Heart left ventricle (tissue), 16 donors: ENCODE data around the gene GNAO1. TPM values are rescaled to one million over a fixed set of nuclear protein-coding genes. Genes with fewer than 3 reads are reported as not detected.
"Not testable (repeated sequence)": the region's sequence is repeated elsewhere in the genome, so short reads cannot be mapped to it uniquely, and the experiment has no call there.

Experiments used
- ATAC-seq, 4 donors: fragments of 200-7000 bp; cut with Tn5 transposase; one replicate each; pipeline ENCODE4 v1.9.1; 2020 to 2022; ENCODE audit warnings: moderate library complexity in 4 of 4, mild to moderate bottlenecking in 3 of 4, moderate number of reproducible peaks in 1 of 4
- DNase-seq, 5 donors: peaks; one replicate each; pipeline ENCODE4 v3.0.0-alpha.2; 2020
- H3K27ac ChIP-seq, 12 donors: fragments of 200-600 bp; sonication (generic) in 4 of 12; one replicate each; pipeline versions ENCODE4 v1.5.0 to v1.8.0; 2016 to 2022; ENCODE audit warnings: mild to moderate bottlenecking in 2 of 12
- H3K27me3 ChIP-seq, 9 donors: fragments of 200-600 bp; sonication (generic) in 2 of 9; one replicate each; pipeline versions ENCODE4 v1.5.1 to v1.8.0; 2016 to 2022; ENCODE audit warnings: mild to moderate bottlenecking in 3 of 9
- H3K36me3 ChIP-seq, 9 donors: fragments of 200-600 bp; sonication (generic) in 2 of 9; one replicate each; pipeline versions ENCODE4 v1.5.0 to v1.8.0; 2018 to 2022; ENCODE audit warnings: mild to moderate bottlenecking in 2 of 9
- H3K4me1 ChIP-seq, 12 donors: fragments of 200-600 bp; sonication (generic) in 4 of 12; one replicate each; pipeline versions ENCODE4 v1.5.0 to v1.8.0; 2016 to 2022; ENCODE audit warnings: mild to moderate bottlenecking in 3 of 12
- H3K4me3 ChIP-seq, 12 donors: fragments of 200-600 bp; sonication (generic) in 4 of 12; one replicate each; pipeline versions ENCODE4 v1.5.0 to v1.8.0; 2017 to 2022; ENCODE audit warnings: mild to moderate bottlenecking in 9 of 12, moderate library complexity in 4 of 12
- H3K9me3 ChIP-seq, 12 donors: fragments of 200-600 bp; sonication (generic) in 4 of 12; one replicate each; pipeline versions ENCODE4 v1.5.0 to v1.8.0; 2016 to 2022; ENCODE audit warnings: mild to moderate bottlenecking in 1 of 12
- CTCF ChIP-seq, 12 donors: fragments of 200-600 bp; sonication (generic) in 4 of 12; IDR thresholded peaks; one replicate each; pipeline versions ENCODE4 v1.5.0 to v1.8.0; 2018 to 2022; ENCODE audit warnings: antibody characterized with exemption in 12 of 12, mild to moderate bottlenecking in 5 of 12
- POLR2A ChIP-seq, 2 donors: fragments of 450-650 bp; IDR thresholded peaks; one replicate each; pipeline ENCODE4 v1.6.1; 2017; ENCODE audit warnings: antibody characterized with exemption in 2 of 2, mild to moderate bottlenecking in 2 of 2, moderate library complexity in 2 of 2
- WGBS, 4 donors: extraction: QIAGEN DNeasy Blood & Tissue Kit in 2 of 4; methylation state at CpG; one replicate each; pipeline versions ENCODE4 v1.1.5 to v1.1.7; 2013 to 2018; 5-methylcytosine and 5-hydroxymethylcytosine counted together
- intact Hi-C, 10 donors: fragments of 100-400 bp; cut with DNase I; formaldehyde crosslinking; loops; one replicate each; pipeline versions ENCODE4 v1.11.1 to v1.14.2; 2022
- polyA plus RNA-seq, 2 donors: library from polyadenylated mRNA; stranded (reverse); fragments of 200-250 nt; gene quantifications; one replicate each; pipeline ENCODE4 v1.2.3, GENCODE V29; 2013
- total RNA-seq, 9 donors: library from RNA; depleted of rRNA in 2 of 9; stranded (reverse); fragments of >200 nt in 2 of 9; fragmentation: NEBNext Ultra II Directional in 3 of 9; extraction: Animal tissue kit (Norgen Biotek cat#: 25700) in 3 of 9; gene quantifications; one replicate each; pipeline versions ENCODE4 v1.1.0 to v1.2.4, GENCODE V29; 2016 to 2023
- donor health status: ischemic (EF 13 %, LVEDD 7.1; RV severe dilation, severe dysfunction).
- donor health status: healthy with polysubstance abuse.
- donor health status: DM: no; HTN: yes; CAD: no.
- donor health status: DM: no; HTN: no; CAD: no.
- donor health status: ischemic (EF 25% LVEDD 6.9; RV normal size, moderate dysfunction).
- donor health status: ischemic (EF 25% LVEDD 5.7; RV mildly dilated, moderate dysfunction).
- donor health status: healthy.
- donor health status: DM: yes; HTN: yes; CAD: no.
- donor health status: ischemic (EF 35%, LVEDD 5.7; RV mildly dilated, moderate dysfunction).
- donor health status: nonischemic (EF 11% LVEDD 7.7; RV severe dilation, severe dysfunction).
- donor health status: DM: yes; HTN: yes; CAD: no.
- donor health status: PGD.
- donor health status: ischemic (EF 29% LVEDD 5.4; RV normal size, mild dysfunction).
- donor health status: nonischemic (EF 23%, LVEDD 6.1; RV moderate dilation, normal function).

GNAO1 gene
- total and polyA plus RNA-seq, 11 donors = 1.4 to 26.8 (median 12.0) TPM

GRCh38 chr16:56373003-56373402 lies 181.7 kb downstream of the GNAO1 start:
- DNase-seq = no peak
- Histone ChIP-seq H3K4me3 (no peak overlapping the region), H3K4me1 (peaks cover 0 to 18% (median 14%) of the 10 kb centered on the region in 12 donors), H3K27me3 (no peaks in the 10 kb centered on the region), H3K27ac (no peak overlapping the region), H3K9me3 (peaks cover 0 to 7% (median 0%) of the 10 kb centered on the region in 12 donors), H3K36me3 (peaks cover 0 to 52% (median 28%) of the 10 kb centered on the region in 9 donors)
- TF ChIP-seq CTCF (IDR thresholded peaks at IDR 0.05) = no peak
- TF ChIP-seq POLR2A (IDR thresholded peaks at IDR 0.05) = no peak
- no peak for ATAC-seq
- intact Hi-C loops = no loop called here
- WGBS, 4 donors = 76 to 89% (median 83%) methylated on average over 4 of the region's 4 CpGs

GRCh38 chr16:56375792-56376191 lies 184.5 kb downstream of the GNAO1 start:
- H3K4me1 ChIP-seq = peaks cover 0 to 11% (median 7%) of the 10 kb centered on the region in 12 donors
- peaks cover 0 to 62% (median 34%) of the 10 kb centered on the region in 9 donors for H3K36me3 ChIP-seq
- H3K27ac ChIP-seq, H3K27me3 ChIP-seq, H3K4me3 ChIP-seq, ATAC-seq, intact Hi-C loops, DNase-seq: not testable (repeated sequence)
- 96 to 98% (median 96%) methylated on average over 6 of the region's 6 CpGs for WGBS, 4 donors
- H3K9me3 ChIP-seq = peaks cover 0 to 19% (median 2%) of the 10 kb centered on the region in 12 donors

GRCh38 chr16:56379044-56379443 lies 187.8 kb downstream of the GNAO1 start:
- DNase-seq, H3K4me3 ChIP-seq, ATAC-seq, H3K27me3 ChIP-seq, intact Hi-C loops, H3K27ac ChIP-seq: not testable (repeated sequence)
- Histone ChIP-seq H3K4me1 (peaks cover 0 to 11% (median 0%) of the 10 kb centered on the region in 12 donors), H3K9me3 (peaks cover 0 to 29% (median 10%) of the 10 kb centered on the region in 12 donors), H3K36me3 (peaks cover 0 to 77% (median 55%) of the 10 kb centered on the region in 9 donors)
- 88 to 97% (median 92%) methylated on average over 6 of the region's 6 CpGs for WGBS, 4 donors

- WGBS, 4 donors = 94 to 98% (median 96%) methylated on average over 3 of the region's 3 CpGs
- peaks cover 0 to 86% (median 72%) of the 10 kb centered on the region in 9 donors for H3K36me3 ChIP-seq
These were observed 189.6 kb downstream of the GNAO1 start for GRCh38 chr16:56380778-56381485.

GRCh38 chr16:56382459-56382858 lies 191.2 kb downstream of the GNAO1 start:
- TF ChIP-seq CTCF (IDR thresholded peaks at IDR 0.05) = no peak
- no peak for TF ChIP-seq POLR2A (IDR thresholded peaks at IDR 0.05)
- Histone ChIP-seq H3K36me3 (peaks cover 0 to 99% (median 85%) of the 10 kb centered on the region in 9 donors), H3K27ac (no peak overlapping the region), H3K4me3 (no peak overlapping the region), H3K27me3 (no peaks in the 10 kb centered on the region), H3K4me1 (peaks cover 0 to 14% (median 0%) of the 10 kb centered on the region in 12 donors), H3K9me3 (peaks cover 0 to 27% (median 10%) of the 10 kb centered on the region in 12 donors)
- no peak for ATAC-seq
- DNase-seq = no peak
- intact Hi-C loops = no loop called here
- 93 to 99% (median 96%) methylated on average over 4 of the region's 4 CpGs for WGBS, 4 donors

More at GRCh38 chr16:56380778-56381485, 189.6 kb downstream of the GNAO1 start:
- Histone ChIP-seq H3K4me1 (peaks cover 0 to 14% (median 0%) of the 10 kb centered on the region in 12 donors), H3K9me3 (peaks cover 0 to 29% (median 10%) of the 10 kb centered on the region in 12 donors)
- H3K4me3 ChIP-seq, DNase-seq, intact Hi-C loops, ATAC-seq, H3K27ac ChIP-seq, H3K27me3 ChIP-seq: not testable (repeated sequence)
